Upper lobe of right lung (tissue), 1 donor: ENCODE data around the gene CPLX1. TPM values are rescaled to one million over a fixed set of nuclear protein-coding genes. Genes with fewer than 3 reads are reported as not detected.

Experiments used
- ATAC-seq: fragments of 200-7000 bp; cut with Tn5 transposase; one replicate; pipeline ENCODE4 v1.9.1; 2020; ENCODE audit warnings: mild to moderate bottlenecking, moderate library complexity
- DNase-seq: peaks from one replicate; pipeline ENCODE4 v3.0.0-alpha.2; 2020
- H3K27ac ChIP-seq: fragments of 200-600 bp; one replicate; pipeline ENCODE4 v1.8.0; 2022
- H3K27me3 ChIP-seq: fragments of 200-600 bp; one replicate; pipeline ENCODE4 v1.8.0; 2022; ENCODE audit warnings: mild to moderate bottlenecking
- H3K36me3 ChIP-seq: fragments of 200-600 bp; one replicate; pipeline ENCODE4 v1.8.0; 2022
- H3K4me1 ChIP-seq: fragments of 200-600 bp; one replicate; pipeline ENCODE4 v1.8.0; 2022
- H3K4me3 ChIP-seq: fragments of 200-600 bp; one replicate; pipeline ENCODE4 v1.8.0; 2022; ENCODE audit warnings: mild to moderate bottlenecking
- H3K9me3 ChIP-seq: fragments of 200-600 bp; one replicate; pipeline ENCODE4 v1.8.0; 2022
- intact Hi-C: fragments of 100-400 bp; cut with DNase I; formaldehyde crosslinking; loops from one replicate; pipeline ENCODE4 v1.11.0; 2022
- total RNA-seq: library from RNA; stranded (reverse); fragmentation: NEBNext Ultra II Directional; extraction: Animal tissue kit (Norgen Biotek cat#: 25700); gene quantifications from one replicate; pipeline ENCODE4 v1.2.1, GENCODE V29; 2021
- TF ChIP-seq, protein P1 (sequence below): fragments of 200-600 bp; IDR thresholded peaks from one replicate; pipeline ENCODE4 v1.8.0; 2022; ENCODE audit warnings: antibody characterized with exemption
- donor health status: DM: no; HTN: yes; CAD: no; lungs with severe emphysema.

The CPLX1 gene
- total RNA-seq, 1 donor from 2014 or later: 5.2 TPM

DNA sequence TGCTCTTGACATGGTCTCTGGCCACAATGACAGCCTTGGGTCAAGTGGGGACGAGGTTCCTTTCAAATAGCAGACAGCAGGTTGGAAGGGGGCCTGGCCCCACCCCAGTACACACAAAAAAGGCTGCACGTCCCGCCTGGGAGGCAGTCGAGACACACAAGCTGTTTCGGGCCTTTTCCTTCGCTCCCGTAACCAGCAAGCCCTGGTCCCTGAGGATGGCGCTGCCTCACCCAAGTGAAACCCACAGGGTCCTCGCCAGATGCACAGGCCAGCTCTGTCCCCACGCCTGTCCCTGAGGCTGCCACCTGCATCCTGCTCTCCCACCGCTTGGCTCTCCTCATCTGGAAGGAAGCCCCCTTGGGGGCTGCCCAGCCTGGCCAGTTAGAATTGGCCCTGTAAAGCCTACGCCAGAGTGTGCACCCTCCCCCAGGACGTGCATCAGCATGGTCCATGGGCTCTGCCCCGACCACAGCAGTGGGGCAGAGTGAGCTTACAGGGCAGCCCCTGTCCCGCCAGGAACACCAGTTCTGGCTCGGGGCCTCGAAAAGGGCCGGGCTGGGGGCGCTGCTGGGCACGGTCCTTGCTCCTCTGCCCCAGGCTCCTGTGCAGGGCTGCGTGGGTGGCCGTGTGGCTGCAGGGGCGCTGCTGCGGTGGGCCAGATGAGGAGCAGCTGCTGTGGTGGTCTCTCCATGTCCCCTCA is 2.0 kb downstream of the CPLX1 start:
- peaks cover 71% of the 10 kb centered on the region for H3K27me3 ChIP-seq
- no peak for ATAC-seq

GRCh38 chr4:823176-823760 is 2.7 kb downstream of the CPLX1 start:
- intact Hi-C loops: no loop called here
- H3K4me1 ChIP-seq: peaks cover 6% of the 10 kb centered on the region
- no peaks in the 10 kb centered on the region for H3K9me3 ChIP-seq
- no peak overlapping the region for H3K27ac ChIP-seq
- H3K4me3 ChIP-seq: no peak overlapping the region
- H3K27me3 ChIP-seq: peaks cover 71% of the 10 kb centered on the region
- DNase-seq (peak; percentile 56), ATAC-seq (no peak)
- no peaks in the 10 kb centered on the region for H3K36me3 ChIP-seq
- TF ChIP-seq, protein P1, sequence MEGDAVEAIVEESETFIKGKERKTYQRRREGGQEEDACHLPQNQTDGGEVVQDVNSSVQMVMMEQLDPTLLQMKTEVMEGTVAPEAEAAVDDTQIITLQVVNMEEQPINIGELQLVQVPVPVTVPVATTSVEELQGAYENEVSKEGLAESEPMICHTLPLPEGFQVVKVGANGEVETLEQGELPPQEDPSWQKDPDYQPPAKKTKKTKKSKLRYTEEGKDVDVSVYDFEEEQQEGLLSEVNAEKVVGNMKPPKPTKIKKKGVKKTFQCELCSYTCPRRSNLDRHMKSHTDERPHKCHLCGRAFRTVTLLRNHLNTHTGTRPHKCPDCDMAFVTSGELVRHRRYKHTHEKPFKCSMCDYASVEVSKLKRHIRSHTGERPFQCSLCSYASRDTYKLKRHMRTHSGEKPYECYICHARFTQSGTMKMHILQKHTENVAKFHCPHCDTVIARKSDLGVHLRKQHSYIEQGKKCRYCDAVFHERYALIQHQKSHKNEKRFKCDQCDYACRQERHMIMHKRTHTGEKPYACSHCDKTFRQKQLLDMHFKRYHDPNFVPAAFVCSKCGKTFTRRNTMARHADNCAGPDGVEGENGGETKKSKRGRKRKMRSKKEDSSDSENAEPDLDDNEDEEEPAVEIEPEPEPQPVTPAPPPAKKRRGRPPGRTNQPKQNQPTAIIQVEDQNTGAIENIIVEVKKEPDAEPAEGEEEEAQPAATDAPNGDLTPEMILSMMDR: no peak

More for the DNA sequence above, 2.0 kb downstream of the CPLX1 start:
- no peak overlapping the region for H3K27ac ChIP-seq
- peaks cover 6% of the 10 kb centered on the region for H3K4me1 ChIP-seq
- TF ChIP-seq, protein P1: no peak
- intact Hi-C loops: no loop called here
- H3K9me3 ChIP-seq: no peaks in the 10 kb centered on the region
- no peaks in the 10 kb centered on the region for H3K36me3 ChIP-seq
- no peak overlapping the region for H3K4me3 ChIP-seq
- DNase-seq: peak; percentile 56

DNA sequence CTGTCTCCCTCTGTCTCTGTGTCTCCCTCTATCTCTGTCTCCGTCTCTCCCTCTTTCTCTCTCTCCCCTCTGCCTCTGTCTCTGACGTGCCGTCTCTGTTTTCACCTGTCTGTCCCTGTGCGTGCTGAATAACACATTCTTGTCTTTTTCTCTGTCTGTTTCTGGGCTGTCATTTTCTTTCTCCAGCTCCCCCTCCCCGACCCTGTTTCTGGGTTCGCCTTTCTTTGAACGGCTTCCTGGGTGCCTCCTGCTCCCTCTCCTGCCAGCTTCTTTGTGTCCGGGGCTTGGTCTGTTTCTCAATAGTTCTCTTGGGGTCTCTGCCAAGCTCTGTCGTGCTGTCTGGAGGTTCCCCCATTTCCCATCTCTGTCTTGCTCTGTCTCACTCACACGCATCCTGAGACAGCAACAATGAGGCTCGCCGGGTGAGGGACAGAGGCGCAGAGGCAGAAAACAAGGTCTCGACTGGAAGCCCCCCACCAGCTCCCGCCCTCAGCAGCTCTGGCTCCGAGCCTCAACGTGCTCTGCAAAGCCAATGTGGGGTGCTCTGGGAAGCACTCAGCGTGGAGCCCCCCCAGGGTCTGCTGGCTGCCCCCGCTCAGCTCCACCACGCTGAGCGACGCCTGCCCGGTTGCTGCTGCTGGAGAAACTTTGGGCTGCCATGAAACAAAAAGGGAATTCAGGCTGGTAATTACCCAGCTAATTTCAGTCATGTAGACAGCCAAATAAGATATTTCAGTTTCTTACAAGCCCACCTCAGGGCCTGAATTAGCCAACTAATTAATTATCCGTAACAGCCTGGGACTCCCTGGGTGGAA is 3.4 kb downstream of the CPLX1 start:
- ATAC-seq (no peak), DNase-seq (peak; percentile 27)
- no peak overlapping the region for H3K4me3 ChIP-seq
- no peaks in the 10 kb centered on the region for H3K9me3 ChIP-seq
- intact Hi-C loops: no loop called here
- H3K4me1 ChIP-seq: peaks cover 6% of the 10 kb centered on the region
- H3K27ac ChIP-seq: no peak overlapping the region
- no peaks in the 10 kb centered on the region for H3K36me3 ChIP-seq
- peaks cover 71% of the 10 kb centered on the region for H3K27me3 ChIP-seq
- TF ChIP-seq, protein P1: no peak

DNA sequence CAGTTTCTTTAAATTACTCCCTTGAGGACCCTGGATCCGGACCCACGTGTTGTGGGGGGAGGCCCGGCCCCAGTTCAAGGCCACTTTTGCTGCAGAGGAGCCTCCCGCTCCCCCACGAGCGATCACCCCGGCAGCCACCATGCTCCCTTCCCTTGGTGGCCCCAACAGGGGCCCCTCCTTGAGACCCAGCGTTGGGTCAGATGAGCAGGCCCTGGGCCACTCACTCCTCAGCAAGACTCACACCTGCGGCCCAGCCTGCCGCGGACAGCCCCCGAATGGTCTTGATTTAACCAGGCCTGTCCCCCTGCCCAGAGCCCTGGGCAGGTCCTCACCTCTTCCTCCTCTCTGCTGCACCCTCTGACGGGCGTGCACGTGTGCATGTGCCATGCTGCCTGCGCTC is 4.3 kb downstream of the CPLX1 start:
- peaks cover 2% of the 10 kb centered on the region for H3K4me1 ChIP-seq
- no peaks in the 10 kb centered on the region for H3K9me3 ChIP-seq
- intact Hi-C loops: no loop called here
- H3K36me3 ChIP-seq: no peaks in the 10 kb centered on the region
- H3K4me3 ChIP-seq: no peak overlapping the region
- DNase-seq: peak; percentile 58
- H3K27me3 ChIP-seq: peaks cover 65% of the 10 kb centered on the region
- TF ChIP-seq, protein P1: no peak
- no peak overlapping the region for H3K27ac ChIP-seq
- ATAC-seq: no peak

DNA sequence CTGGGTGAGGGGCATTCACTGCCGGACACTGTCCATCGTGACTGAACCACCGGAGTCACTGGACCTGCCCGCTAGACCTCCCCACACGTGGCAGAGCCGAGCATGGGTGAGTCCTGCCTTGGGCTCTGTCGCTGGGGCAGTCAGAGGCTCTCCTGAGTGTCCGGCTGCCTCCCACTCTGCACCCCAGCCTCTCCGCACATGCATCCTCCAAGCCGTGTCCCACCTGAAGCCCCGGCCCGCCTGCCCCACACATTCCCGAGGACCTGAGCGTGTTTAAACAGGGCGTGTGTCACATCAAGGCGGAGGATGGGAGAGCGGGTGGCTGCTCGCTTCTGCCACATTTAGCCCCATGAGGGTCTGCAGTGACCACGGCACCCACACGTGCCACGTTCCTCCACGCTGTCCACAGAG is 4.7 kb downstream of the CPLX1 start:
- Histone ChIP-seq H3K4me3 (no peak overlapping the region), H3K4me1 (no peaks in the 10 kb centered on the region), H3K36me3 (no peaks in the 10 kb centered on the region), H3K27ac (no peak overlapping the region), H3K27me3 (peaks cover 62% of the 10 kb centered on the region), H3K9me3 (no peaks in the 10 kb centered on the region)
- intact Hi-C loops: no loop called here
- TF ChIP-seq, protein P1: no peak
- ATAC-seq (no peak), DNase-seq (peak; percentile 40)
